HCT116 (cell line): ENCODE data around the gene SAA2. TPM values are rescaled to one million over a fixed set of nuclear protein-coding genes. Genes with fewer than 3 reads are reported as not detected.

Experiments
- ATAC-seq: fragments of 200-7000 bp; cut with Tn5 transposase; 2 replicates; pipeline ENCODE4 v1.9.1; 2020; ENCODE audit warnings: mild to moderate bottlenecking, moderate library complexity
- BruUV-seq: library from RNA; stranded (reverse); fragments of 400-500 nt; replicated peaks from 2 replicates; lab custom pipeline; 2021; lab: Mats Ljungman, UMichigan
- CTCF ChIA-PET: fragments of 300-600 bp; sonication (Branson Sonifier 250); formaldehyde crosslinking; loops from one replicate; lab custom pipeline; 2021; ENCODE audit warnings: antibody characterized with exemption; lab: Charles Lee
- POLR2A ChIA-PET: fragments of 300-600, 350-600 bp; sonication (Branson Sonifier 250); formaldehyde crosslinking; loops from one replicate; lab custom pipeline; 2021; ENCODE audit warnings: antibody characterized with exemption; lab: Charles Lee
- RAD21 ChIA-PET, 2 experiments: fragments of 300-600 bp; sonication (Branson Sonifier 250); formaldehyde crosslinking; loops; one replicate each; lab custom pipeline; 2023; ENCODE audit warnings: low total read pairs in 2 of 2; ENCODE audit not compliant: uncharacterized antibody in 2 of 2, unreplicated experiment in 2 of 2, low non-redundant PET in 1 of 2; lab: Charles Lee
- DNase-seq: peaks from one replicate; pipeline ENCODE4 v3.0.0-alpha.2; 2010; ENCODE audit warnings: low read depth, low spot score
- H2AFZ ChIP-seq: fragments of 200-600 bp; shearing (Covaris generic), sonication (generic); 2 replicates; pipeline ENCODE4 v1.6.1; 2017; ENCODE audit warnings: low read depth, mixed run types, mixed read lengths, antibody characterized with exemption, low read length; ENCODE audit not compliant: poor library complexity, severe bottlenecking
- H3K27ac ChIP-seq: 2 replicates; pipeline ENCODE4 v1.5.1; 2012; ENCODE audit warnings: low read depth, low read length
- H3K27me3 ChIP-seq: fragments of 200-600 bp; sonication (generic); 2 replicates; pipeline ENCODE4 v1.6.1; 2016; ENCODE audit warnings: mixed run types, low read length, mixed read lengths; ENCODE audit not compliant: insufficient read depth
- H3K36me3 ChIP-seq, 2 experiments: fragments of 200-500 bp in 1 of 2; fragments of 200-600 bp in 1 of 2; sonication (Bioruptor generic) in 1 of 2; sonication (generic) in 1 of 2; 2 replicates each; pipeline versions ENCODE4 v1.5.1 to v1.6.1; 2014 to 2016; ENCODE audit warnings: low read length in 2 of 2, inconsistent platforms in 1 of 2, mixed read lengths in 1 of 2, mixed run types in 1 of 2; ENCODE audit not compliant: insufficient read depth in 2 of 2, control insufficient read depth in 1 of 2
- H3K4me1 ChIP-seq, 2 experiments: fragments of 200-600 bp in 1 of 2; sonication (generic) in 1 of 2; 2 replicates each; pipeline versions ENCODE4 v1.5.1 to v1.6.1; 2012 to 2017; ENCODE audit warnings: low read length in 2 of 2, inconsistent platforms in 1 of 2, mild to moderate bottlenecking in 1 of 2, mixed read lengths in 1 of 2, mixed run types in 1 of 2, moderate library complexity in 1 of 2; ENCODE audit not compliant: insufficient read depth in 2 of 2, control insufficient read depth in 1 of 2
- H3K4me2 ChIP-seq: fragments of 200-600 bp; sonication (generic); 2 replicates; pipeline ENCODE4 v1.6.1; 2017; ENCODE audit warnings: mixed run types, low read length, mixed read lengths
- H3K4me3 ChIP-seq, 2 experiments: fragments of 200-600 bp in 1 of 2; sonication (generic) in 1 of 2; replicated peaks in 1 of 2; 2 replicates each; pipeline ENCODE4 v1.5.1; 2011 to 2016; ENCODE audit warnings: low read length in 2 of 2, control low read depth in 1 of 2, low read depth in 1 of 2, mild to moderate bottlenecking in 1 of 2, mixed read lengths in 1 of 2, mixed run types in 1 of 2
- H3K79me2 ChIP-seq: fragments of 200-600 bp; sonication (generic); 2 replicates; pipeline ENCODE4 v1.6.1; 2017; ENCODE audit warnings: mild to moderate bottlenecking, mixed run types, low read length, moderate library complexity, mixed read lengths; ENCODE audit not compliant: insufficient read depth
- H3K9ac ChIP-seq: fragments of 200-600 bp; sonication (generic); 2 replicates; pipeline ENCODE4 v1.6.1; 2016; ENCODE audit warnings: low read length, mixed read lengths
- H3K9me2 ChIP-seq: fragments of 200-600 bp; sonication (generic), shearing (Covaris generic); 2 replicates; pipeline ENCODE4 v1.6.1; 2017; ENCODE audit warnings: mixed run types, mild to moderate bottlenecking, moderate library complexity; ENCODE audit not compliant: insufficient read depth
- H3K9me3 ChIP-seq, 2 experiments: fragments of 200-500 bp in 1 of 2; fragments of 200-600 bp in 1 of 2; sonication (Bioruptor generic) in 1 of 2; sonication (generic) in 1 of 2; 2 replicates each; pipeline ENCODE4 v1.6.1; 2014 to 2017; ENCODE audit warnings: low read length in 2 of 2, mixed read lengths in 2 of 2, inconsistent platforms in 1 of 2, low read depth in 1 of 2, mild to moderate bottlenecking in 1 of 2, mixed run types in 1 of 2, moderate library complexity in 1 of 2; ENCODE audit not compliant: control insufficient read depth in 1 of 2, insufficient read depth in 1 of 2
- H4K20me1 ChIP-seq: fragments of 200-600 bp; sonication (generic), shearing (Covaris generic); 2 replicates; pipeline ENCODE4 v1.6.1; 2017; ENCODE audit warnings: mixed run types, mild to moderate bottlenecking, moderate library complexity; ENCODE audit not compliant: insufficient read depth
- ATF3 ChIP-seq: IDR thresholded peaks from 2 replicates; pipeline ENCODE4 v1.6.1; 2012
- CBX3 ChIP-seq: IDR thresholded peaks from 2 replicates; pipeline ENCODE4 v1.6.1; 2012; ENCODE audit warnings: low read depth
- CEBPB ChIP-seq: IDR thresholded peaks from 2 replicates; pipeline ENCODE4 v1.6.1; 2012; ENCODE audit warnings: low read depth
- EGR1 ChIP-seq: IDR thresholded peaks from 2 replicates; pipeline ENCODE4 v1.6.1; 2012; ENCODE audit warnings: low read depth
- ELF1 ChIP-seq: IDR thresholded peaks from 2 replicates; pipeline ENCODE4 v1.6.1; 2012; ENCODE audit warnings: low read depth, borderline replicate concordance
- EZH2 ChIP-seq: fragments of 200-600 bp; sonication (generic); IDR thresholded peaks from 2 replicates; pipeline ENCODE4 v1.6.1; 2017; ENCODE audit warnings: antibody characterized with exemption, mixed run types
- FOSL1 ChIP-seq: IDR thresholded peaks from 2 replicates; pipeline ENCODE4 v1.6.1; 2012; ENCODE audit warnings: low read depth
- JUND ChIP-seq: IDR thresholded peaks from 2 replicates; pipeline ENCODE4 v1.6.1; 2012
- REST ChIP-seq: IDR thresholded peaks from 2 replicates; pipeline ENCODE4 v1.6.1; 2012; ENCODE audit warnings: low read depth
- intact Hi-C: fragments of 100-400 bp; cut with micrococcal nuclease; formaldehyde crosslinking; loops from 2 replicates; pipeline ENCODE4 v1.10.0; 2022
- total RNA-seq: library from RNA; stranded (reverse); gene quantifications from one replicate; pipeline ENCODE4 v1.2.1, GENCODE V29; 2021; ENCODE audit not compliant: unreplicated experiment

The SAA2 gene
- total RNA-seq, 1 experiment from 2014 or later, result 5.2 TPM

- no peaks in the 10 kb centered on the region for H4K20me1 ChIP-seq
- no TSS peak for BruUV-seq
- no peak overlapping the region for H3K9ac ChIP-seq
- H3K27me3 ChIP-seq, result peaks cover 8% of the 10 kb centered on the region; the same call in 1 of the 2 replicates
- H3K9me3 ChIP-seq, result no peaks in the 10 kb centered on the region
- no peak overlapping the region for H3K27ac ChIP-seq
- no peak for DNase-seq
- no peaks in the 10 kb centered on the region for H3K4me1 ChIP-seq
- no peak overlapping the region for H3K4me2 ChIP-seq
- RAD21 ChIA-PET, result no interaction called here
- H3K79me2 ChIP-seq, result no peaks in the 10 kb centered on the region
- CTCF ChIA-PET, result interaction anchor here (1.2 kb wide), 1 partner anchor 13 kb away, joined by 6 read pairs; no protein-coding TSS in a partner anchor
- H3K9me2 ChIP-seq, result no peaks in the 10 kb centered on the region
- intact Hi-C loops, result no loop called here
- POLR2A ChIA-PET, result no interaction called here
- no peak overlapping the region for H2AFZ ChIP-seq
- ATAC-seq, result no peak
- H3K4me3 ChIP-seq, result no peak overlapping the region
- H3K36me3 ChIP-seq, result no peaks in the 10 kb centered on the region
- TF ChIP-seq EGR1 (no peak), ELF1 (no peak), CBX3 (no peak), FOSL1 (no peak), JUND (no peak), EZH2 (no peak), CEBPB (no peak), REST (no peak), ATF3 (no peak)
- TF ChIP-seq, all 23 proteins: peak for 0
Measured at GRCh38 chr11:18230859-18231258, 17.6 kb downstream of the SAA2 start.
